DMS 273 (cell line): Measurements from ENCODE around the gene LRMDA.

ENCODE experiments used
- DNase-seq: peaks from one replicate; lab custom pipeline; 2025; ENCODE audit not compliant: unreplicated experiment; lab: John Stamatoyannopoulos, UW

The LRMDA gene

DNA sequence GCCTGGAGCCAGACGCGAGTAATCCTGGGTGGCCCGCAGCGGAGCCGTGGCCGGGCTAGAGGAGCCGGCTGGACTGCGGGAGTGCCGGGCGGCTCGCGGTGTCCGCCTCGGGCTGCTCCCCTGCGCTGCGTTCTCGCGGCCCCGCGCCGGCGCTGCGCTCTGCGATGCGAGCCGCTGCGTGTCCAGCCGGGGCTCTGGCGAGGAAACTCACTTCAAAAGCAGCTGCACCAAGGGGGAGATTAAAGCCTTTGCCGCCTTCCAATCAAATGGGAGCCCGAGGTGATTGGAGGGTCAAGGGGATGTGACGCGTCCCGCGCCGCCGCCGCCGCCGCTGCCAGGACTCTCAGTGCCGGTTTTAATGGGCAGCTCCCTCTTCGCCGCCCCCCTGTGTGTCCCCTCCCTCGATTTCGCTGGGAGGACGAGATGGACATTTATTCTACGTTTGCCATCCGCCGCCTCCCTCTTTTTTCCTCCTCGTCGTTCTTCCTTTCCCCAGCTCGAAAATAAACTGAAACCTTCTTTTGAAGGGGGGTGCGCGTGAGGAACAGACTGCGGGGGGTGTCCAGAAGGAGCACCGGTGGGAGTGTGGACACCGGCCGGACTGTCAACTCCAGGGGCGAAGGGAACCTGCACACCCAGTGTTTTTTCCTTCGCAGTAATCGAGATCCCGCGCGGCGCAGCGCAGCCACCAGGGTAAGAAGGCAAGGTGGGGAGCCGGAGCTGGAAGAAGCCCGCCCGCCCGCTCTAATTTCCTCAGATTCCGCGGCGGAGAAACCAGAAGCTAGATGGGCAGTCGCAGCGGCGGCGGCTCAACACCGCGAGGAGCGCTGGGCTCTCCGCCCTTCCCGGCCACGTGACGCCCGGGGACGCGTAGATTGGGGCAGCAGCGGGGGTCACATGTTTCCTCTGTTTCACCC lies 29.6 kb upstream of the LRMDA start, which contains the start of gene ZNF503:
ZNF503 (minus strand) TSS at position 196 of the 917 bp plus-strand sequence. CDS start 345 bp downstream, outside the sequence.
- peak; percentile 96 for DNase-seq

DNA sequence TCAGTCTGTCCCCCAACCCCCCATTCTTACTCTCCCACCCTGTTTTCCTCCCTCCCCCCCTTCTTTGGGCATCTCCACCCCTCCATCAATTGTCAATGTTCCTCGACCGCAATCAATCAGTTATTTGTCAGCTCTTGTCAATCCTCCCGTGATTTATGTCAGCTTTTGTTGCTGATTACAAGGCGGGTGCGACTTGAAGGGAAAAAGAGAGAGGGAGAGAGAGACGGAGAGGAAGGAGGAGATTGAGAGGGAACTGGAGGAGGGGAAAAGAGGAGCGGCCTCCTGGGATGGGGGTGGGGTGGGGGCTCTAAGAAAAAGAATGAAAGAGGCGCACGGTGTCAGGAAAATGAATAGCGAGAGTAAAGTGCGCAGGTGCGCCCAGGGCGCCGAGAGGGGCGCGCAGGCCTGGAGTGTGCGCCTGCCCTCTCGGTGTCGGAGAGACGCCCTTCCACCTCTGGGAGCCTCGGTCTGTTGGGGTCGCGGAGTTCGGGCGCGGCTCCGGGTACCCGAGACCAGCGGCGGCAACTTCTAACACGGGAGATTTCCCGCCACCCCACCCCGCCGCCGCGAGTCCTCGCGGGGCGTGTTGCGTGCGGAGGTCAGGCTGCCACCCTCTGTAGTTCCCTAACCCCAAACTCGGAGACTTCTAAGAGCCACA lies 28.8 kb upstream of the LRMDA start:
- peak; percentile 81 for DNase-seq

DNA sequence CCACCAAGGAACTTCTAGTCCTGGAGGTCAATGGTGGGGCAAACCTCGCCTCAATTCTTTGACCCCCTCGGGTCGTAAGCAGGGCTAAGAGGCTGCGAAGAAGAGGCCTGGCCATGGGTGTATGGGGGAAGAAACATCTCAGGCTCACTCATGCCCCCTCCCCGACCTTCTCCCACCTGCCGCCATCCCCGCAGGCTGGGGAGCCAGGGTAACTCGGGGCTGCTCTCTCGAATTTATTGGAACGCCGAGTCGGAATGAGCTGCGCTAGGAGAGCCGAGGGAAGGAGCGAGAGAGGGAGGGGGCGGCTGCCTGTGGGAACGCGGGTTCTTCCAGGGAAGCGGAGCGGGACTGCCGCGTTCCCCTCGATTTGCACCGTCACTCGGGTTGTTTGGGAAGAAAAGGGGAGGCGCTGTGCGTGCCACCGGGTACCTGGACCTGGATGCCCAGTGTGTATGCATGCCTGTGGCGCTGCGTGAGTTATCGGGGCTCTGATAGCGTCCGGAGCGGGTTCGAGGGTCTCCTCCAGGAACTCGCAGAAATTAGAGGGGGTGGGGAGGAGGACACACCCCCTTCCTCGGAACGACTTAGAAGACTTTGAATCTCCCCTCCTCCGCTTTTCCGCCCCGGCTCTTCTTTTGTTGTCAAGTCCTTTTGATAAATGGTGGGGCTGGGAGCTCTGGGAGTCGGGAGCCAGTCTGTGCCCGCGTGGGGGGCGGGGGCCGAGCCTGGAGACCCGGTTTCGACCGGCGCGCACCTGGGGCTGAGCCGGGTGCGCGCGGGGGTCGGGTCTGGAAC lies 28.1 kb upstream of the LRMDA start:
- DNase-seq: peak; percentile 69

DNA sequence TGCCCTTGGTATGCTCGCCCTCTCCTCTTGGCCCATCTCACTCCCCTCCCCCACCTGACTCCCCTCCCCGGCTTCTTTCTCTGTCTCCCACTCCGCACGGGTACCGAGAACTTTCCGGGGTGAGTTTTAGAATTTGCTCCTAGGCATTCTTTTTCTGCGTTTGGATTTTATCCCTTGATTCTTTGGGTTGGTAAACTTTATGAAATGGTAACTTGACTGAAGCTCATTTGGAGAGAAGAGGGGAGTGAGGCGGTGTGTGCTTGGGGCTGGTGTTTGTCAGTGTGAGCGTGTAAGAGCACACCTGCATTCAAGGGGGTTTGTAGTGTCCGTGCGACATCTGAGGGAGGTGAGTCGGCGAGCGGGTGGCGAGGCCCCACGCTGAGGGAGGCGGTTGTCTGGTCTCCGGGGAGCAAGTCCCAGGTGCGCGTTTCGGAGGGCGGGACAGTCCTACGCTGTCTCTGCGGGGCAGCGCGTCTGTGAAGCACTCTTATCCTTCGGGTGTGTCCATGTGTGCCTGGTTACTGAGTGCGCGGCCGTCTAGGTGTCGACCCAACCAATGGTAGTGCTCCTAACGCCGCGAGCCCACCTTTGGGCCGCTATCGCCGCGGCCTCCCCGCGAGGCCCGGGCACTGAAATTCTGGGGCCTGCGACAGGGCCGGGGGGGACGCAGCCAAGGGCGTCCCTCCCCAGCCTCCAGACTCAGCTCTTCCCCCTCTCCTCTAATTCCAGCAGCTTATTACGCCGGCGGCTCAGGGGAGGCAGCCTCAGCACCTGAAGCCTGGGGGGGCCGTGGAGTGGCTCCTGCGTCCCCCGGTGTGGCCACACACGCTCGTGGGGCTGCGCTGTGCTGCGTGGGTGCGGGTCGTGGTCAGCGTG lies 27.2 kb upstream of the LRMDA start:
- peak; percentile 35 for DNase-seq

DNA sequence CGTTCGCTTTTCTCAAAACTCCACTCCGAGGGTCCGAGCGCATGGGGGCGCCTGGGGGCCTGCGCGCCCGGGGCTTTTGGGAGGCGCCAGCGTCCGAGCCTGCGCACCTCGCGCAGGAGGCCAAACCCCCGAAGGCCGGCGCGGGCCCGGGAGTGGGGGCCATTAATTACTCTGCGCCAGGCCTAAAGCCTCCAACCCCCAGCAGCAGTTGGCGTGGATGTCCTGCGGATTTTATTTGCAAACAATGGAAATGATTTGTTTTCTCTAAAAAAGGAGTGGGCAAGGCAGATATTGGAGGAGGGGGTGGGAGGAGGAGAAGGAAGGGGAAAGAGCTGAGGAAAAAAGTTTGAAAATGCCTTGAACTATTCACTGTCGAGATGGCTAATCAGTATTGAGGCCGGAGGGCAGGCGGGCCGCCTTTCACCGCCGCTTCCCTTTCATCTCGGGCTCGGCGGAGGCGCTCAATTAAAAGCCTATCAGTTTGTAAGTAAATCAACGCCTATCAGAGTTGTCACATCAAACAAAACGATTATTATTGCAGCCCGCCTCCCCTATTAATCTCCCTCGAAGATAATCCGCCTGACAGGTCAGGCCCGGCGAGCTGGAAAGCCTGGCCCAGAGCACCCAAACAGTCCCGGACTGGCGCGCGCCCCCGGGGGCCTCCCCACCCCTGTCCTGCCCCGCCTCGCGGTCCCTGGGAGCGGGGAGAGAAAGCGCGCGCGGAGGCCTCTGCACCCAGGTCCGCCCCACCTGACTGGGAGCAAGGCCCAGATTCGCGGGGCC lies 26.4 kb upstream of the LRMDA start:
- no peak for DNase-seq

DNA sequence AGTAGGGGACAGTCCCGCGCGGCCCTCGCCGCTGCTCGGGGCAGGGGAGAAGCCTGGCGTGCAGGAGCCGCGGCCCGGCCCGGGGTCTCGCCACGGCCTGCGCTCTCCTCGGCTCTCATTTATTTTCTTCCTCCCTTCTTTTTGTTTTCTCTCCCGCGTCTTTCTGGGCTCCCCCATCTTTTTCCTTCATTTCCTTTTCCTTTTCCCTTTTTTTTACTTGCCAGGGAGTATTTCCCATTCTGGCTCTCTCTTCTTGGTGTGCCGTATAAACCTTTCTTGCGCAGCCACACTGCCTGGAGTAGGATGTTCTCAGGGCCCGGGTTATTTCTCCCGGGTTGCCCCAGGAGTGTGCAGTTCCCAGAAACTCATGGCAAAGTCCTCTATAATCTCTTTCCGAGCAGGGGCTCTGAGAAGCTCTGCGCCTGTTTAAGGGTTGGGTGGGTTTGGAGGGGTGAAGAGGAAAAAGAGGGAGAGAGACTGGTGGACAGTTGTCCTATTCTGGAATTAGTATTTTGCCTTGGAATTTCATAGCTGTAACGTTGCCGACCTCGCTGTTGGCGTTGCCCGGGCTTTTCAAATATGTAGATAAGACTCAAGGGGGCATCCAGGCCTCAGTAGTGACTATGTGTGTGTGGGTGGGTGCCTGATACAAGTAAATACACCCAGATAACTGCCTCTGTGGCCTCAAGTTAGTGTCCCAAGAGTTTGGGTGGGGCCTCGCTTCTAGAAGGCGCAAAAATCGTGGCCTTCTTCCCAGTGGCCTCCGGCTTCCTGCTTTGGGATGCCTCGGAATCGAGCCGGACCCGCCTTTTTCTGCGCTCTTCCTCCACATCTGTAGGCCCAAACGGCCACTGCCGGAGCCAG lies 25.6 kb upstream of the LRMDA start:
- no peak for DNase-seq

DNA sequence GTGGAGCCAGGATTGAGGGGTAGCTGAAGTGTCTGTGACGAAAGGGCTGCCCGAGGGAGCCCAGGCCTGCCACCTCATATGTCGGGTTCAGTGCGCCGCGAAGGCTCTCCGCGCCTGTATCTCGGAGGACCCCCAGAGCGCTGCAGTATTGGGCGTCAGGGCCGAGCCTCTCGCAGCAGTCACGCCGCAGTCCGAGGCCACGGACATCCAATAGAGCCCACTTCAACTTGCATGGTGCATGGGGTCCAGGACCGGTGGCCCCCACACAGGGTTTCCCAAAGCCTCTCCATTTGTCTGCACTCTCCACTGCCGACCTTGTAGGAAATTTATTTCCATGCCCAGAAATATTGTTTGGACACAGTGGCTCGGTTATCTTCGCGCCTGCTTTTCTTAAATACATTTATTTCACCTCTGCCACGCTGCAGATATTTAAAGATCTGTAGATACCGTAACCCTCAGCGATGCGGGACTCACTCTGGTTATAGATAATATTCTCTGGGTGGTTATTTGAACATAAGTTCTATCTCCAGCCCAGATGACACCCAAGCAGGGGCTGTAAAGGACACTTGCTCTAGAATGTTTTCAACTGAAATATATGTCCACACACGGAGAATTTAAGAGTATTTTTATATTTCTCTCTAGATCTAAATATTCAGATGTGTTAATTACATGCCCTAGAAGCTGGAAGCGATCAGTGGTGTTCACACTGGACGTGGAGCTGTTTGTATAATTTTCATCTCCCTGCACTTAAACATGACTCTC lies 24.8 kb upstream of the LRMDA start:
- no peak for DNase-seq

DNA sequence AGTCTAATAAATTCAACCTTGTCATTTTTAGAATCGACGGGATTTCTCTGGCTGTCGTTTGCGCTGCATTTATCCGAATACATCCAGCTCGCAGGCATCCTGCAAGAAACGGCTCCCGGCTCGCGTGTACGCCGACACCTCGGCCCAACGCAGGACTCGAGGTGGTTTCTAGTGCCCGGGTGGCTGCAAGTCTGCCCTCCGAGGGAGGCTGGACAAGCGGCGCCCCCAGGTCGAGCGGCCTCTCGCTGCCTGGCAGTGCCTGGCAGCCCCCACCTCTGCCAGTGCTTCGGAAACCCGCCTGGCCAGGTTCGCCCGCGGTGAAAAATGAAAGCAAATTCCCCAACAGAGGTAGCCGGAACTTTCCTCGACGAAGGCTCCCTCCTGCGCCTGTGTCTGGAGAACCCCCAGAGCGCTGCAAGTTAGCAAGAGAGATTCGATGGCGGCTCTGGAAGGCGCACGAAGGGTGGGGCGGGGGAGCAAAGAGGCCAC lies 24.2 kb upstream of the LRMDA start:
- no peak for DNase-seq

DNA sequence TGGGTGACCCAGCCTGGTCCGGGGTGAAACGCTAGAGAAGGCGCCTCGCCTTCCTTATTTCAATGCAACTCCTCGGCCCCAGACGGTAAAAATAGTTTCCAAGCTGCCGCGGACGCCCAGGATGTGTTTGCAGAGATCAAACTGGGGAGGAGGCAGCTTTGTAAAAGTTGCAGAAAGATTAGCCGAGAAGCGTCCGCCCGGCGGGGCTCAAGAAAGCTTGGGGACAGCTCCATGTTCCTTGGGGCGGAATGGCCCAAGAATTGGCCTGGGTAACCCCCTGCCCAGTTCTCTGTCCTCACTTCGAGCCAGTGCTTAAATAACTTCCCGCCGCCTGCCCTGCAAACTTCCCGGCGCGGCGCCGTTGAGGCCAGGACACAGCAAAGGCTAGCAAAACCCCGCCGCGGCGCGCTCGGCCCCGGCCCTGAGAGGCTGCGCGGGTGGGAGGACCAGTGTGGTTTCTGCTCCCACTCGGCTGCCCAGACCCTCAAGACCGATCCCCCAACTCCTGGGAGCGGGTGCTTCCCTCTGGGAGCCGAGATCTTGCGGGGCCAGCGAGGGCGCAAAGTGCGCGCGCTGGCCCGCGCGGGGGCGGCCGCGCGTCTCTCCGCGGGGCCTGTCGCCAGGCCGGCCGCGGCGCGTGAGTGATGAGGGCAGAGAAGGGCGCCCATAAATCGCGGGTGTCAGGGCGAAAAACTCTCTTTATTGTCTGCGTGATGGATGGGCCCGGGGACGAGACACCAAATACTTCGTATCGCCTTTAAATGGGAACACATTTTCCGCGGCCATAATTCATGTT lies 23.5 kb upstream of the LRMDA start:
- no peak for DNase-seq

DNA sequence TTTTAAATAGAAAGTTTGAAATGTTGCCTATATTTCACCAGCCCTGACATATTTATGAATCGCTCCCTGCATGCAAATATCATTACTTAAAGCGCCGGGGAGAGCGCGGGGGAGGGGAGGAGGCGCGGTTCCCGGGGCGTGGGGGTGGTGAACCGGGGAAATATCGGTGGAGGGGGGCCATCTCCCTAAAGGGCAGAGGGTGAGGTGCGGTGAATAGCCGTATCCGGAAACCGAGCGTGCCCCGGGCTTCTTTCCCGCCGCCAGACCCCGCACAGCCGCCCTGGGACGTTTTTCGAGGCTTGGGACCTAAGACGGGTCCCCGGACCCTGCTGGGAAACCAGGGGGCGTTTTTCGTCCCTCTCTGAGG lies 22.9 kb upstream of the LRMDA start:
- DNase-seq: no peak

DNA sequence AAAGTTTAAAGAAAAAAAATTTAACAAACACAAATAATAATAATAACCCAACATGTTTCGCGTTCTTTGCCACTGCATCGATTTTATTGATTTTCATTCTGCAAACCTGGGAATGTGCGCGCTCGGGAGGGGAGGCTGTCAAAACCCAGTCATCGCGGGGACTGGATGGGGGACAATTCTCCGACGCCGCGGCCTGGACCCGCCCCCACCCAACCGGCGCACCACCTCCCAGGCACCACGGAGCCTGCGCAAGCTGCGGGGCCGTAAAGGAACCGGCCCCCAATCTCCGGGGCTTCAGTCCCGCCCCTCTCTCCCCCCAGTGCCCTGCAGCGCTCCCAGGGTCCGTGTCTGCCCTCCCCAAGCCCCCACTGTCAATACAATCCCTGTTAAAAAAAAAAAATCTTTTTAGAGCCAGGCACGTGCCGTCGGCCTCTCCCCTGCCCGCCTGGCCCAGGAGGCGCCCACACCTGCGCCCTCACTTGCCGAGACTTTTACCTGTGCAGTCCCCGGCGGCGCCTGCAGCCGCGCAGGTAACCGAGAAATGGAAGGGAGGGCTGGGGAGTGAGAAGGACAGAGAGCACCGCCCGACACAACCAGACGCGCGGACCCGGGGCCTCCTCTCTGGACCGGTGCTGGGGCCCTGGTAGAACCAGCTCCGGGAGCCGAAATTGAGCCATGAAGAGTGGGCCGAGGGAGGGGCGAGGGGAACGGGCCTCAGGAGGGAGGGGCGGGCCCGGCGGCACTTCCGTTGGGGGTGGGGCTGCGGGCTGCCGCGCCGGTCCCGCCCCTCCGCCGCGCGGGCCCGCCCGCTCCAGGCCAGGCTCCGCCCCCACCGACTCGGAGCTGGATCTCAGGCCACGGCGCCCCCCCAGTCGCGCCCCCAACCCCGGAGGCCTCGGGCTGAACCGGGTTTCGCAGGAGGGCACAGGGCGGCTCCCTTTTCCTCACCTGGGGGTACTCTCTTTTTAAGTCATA lies 22.2 kb upstream of the LRMDA start:
- peak; percentile 79 for DNase-seq

DNA sequence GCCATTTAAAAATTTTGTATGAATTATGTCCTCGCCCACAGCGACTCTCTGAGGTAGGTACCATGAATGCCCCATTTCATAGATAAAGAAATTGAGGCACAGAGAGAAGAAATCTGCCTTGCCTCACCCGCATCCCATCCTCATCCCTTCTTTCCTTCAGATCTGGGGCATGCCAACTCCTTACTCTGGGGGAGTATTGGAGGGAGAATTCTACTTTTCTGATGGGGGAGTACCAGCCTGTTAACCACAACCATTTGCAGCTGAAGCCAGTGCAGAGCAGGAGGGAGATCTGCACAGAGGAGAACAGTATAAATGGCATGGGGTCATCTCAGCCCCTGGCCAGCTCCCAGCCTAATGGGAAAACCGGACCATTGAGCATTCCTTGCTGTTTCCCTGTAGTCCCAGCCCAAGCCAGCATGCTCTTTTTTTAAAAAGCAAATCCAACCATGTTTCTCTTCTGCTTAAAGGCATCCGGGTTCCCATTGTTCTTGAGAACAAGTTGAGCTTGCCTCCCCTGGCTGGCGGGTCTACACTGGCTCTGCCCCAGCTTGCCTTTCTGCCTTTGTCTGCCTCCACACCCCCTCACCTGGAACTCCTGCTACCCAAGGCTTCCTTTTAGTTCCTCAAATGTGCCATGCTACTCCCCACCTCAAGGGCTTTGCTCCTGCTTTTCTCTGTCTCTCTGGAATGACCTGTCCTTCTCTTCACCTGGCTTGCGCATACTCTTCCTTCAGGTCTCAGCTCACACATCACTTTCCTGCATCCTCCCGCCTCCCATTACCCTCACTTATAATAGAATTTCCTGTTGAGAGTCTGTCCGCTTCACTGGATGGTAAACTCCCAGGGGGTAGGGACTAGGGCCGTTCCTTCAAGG lies 21.1 kb upstream of the LRMDA start:
- DNase-seq: no peak

DNA sequence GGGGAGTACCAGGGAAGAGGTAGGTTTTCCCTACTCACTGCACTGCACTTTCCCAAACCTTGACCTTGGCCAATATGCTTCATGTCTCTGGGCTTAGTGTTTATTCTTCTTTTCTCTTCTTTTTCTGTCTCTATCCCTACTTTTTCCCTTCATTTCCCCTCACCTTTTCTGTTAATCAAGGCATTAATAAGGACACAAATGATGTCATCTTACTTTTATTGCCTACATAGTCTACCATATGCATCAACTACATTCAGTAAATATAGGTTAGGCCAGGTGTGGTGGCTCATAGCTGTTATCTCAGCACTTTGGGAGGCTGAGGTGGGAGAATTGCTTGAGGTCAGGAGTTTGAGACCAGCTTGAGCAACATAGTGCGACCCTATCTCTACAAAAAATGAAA lies 16.9 kb upstream of the LRMDA start:
- no peak for DNase-seq

DNA sequence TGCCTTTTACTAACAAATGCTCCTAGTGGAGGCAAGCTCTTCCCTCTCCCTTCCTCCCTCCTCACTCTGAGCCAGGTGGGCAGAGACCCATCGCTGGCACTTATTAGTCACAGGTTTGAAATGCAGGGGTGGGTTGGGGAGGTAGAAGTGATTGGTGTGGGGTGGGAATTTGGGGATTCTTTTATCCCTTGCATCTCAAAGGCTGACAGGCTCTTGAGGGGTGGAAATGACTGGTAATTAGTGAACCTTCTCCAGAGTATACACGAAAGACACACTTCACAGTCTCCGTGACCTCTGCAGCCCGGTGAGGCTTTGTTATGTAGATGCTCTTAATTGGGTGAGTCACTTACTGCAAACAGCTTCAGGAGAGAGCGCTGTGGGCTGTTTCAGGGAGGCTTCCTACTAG lies 13.9 kb upstream of the LRMDA start:
- DNase-seq: no peak

DNA sequence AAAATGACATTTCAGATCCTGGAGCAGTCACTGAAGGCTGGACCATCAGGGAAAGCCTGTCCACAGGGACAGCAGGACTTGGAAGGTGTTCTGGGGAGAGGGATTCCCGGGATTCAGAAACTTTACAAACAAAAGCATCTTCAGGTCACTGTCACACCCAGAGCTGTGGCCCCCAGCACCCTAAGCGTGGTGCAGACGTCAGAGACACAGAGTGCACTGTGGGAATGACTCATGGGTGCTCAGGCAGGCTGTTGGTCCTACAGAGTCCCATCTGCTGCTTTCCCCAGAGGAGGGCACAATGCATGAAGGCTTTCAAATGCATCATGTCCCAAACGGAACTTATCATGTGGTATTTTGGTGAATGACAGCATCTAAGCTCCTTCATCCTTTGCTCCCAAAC lies 13.1 kb upstream of the LRMDA start:
- DNase-seq: no peak
